ENCODE results near the gene SMOC1. TPM values are rescaled to one million over a fixed set of nuclear protein-coding genes. Genes with fewer than 3 reads are reported as not detected.

Gene SMOC1
- total and polyA plus RNA-seq, 9 of the 15 experiments (the other 6 are each of a cell fraction or from before 2014, with no cell fraction given): 0.04 TPM; not detected in 8

DNA sequence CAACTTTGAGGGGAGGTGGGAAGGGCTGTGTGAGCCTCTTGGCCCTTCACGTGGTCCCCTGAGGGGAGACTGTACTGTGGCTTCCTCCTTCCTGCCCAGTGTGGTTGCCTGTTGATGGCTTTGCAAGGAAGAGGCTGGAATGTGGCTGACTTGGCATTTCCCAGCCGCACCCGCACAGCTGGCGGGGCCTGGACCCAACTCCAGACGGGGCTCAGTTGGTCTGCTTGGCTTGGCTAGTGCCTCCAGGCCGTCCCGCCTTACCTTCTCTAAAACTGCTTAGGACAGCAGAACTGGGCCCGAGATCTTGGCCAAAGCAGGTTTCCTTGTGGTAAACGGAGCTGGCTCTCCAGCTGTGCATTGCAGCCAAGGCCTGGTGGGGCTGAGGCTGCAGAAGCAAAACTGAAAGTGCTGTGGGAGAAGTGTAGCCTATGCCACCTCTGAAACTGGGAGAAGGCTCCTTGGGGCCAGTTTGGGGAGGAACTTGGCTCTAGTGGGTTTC is 139.5 kb downstream of the SMOC1 start:
- ChIA-PET POLR2A (no interaction called here), CTCF (ENCODE audit: low intra/inter-chr PET ratio) (no interaction called here)
- Histone ChIP-seq H3K27ac (ENCODE audit: extremely low read depth, low read depth, low read length) (no peak overlapping the region), H3K79me2 (ENCODE audit: control insufficient read depth, insufficient read depth, low read length) (no peaks in the 10 kb centered on the region), H2AFZ (ENCODE audit: low read depth, low read length) (no peak overlapping the region), H3K9me1 (ENCODE audit: control insufficient read depth, insufficient read depth, low read length) (no peaks in the 10 kb centered on the region), H3K36me3 (ENCODE audit: control insufficient read depth, insufficient read depth, low read length) (no peaks in the 10 kb centered on the region), H3K4me2 (ENCODE audit: insufficient read depth, low read length) (no peak overlapping the region), H3K4me3 (no peak overlapping the region), H3K27me3 (ENCODE audit: control insufficient read depth in 2 of 2, insufficient read depth in 2 of 2, low read length in 2 of 2) (peaks cover 0 to 11% of the 10 kb centered on the region in 2 experiments; a peak in 2 of 5 replicates), H3K9me3 (replicated peaks; ENCODE audit: control insufficient read depth, insufficient read depth, low read depth, low read length) (no peaks in the 10 kb centered on the region), H3K4me1 (replicated peaks in 1 of 2; ENCODE audit: control insufficient read depth in 2 of 2, insufficient read depth in 2 of 2, low read length in 2 of 2) (no peaks in the 10 kb centered on the region), H4K20me1 (replicated peaks; ENCODE audit: control insufficient read depth, insufficient read depth, low read length) (no peaks in the 10 kb centered on the region), H3K9ac (ENCODE audit: insufficient read depth in 1 of 2, low read depth in 2 of 2, low read length in 2 of 2) (no peak overlapping the region)
- ATAC-seq (no peak), DNase-seq (ENCODE audit: extremely low read depth in 1 of 4, low spot score in 3 of 4) (no peak), FAIRE-seq (no peak)
- no TSS peak for BruUV-seq (replicated peaks)
- WGBS (ENCODE audit: insufficient coverage, low coverage, missing lambda C conversion rate): 0% methylated on average over 6 of the region's 9 CpGs
- intact Hi-C loops (cut with micrococcal nuclease): no loop called here
- TF ChIP-seq, protein P1, sequence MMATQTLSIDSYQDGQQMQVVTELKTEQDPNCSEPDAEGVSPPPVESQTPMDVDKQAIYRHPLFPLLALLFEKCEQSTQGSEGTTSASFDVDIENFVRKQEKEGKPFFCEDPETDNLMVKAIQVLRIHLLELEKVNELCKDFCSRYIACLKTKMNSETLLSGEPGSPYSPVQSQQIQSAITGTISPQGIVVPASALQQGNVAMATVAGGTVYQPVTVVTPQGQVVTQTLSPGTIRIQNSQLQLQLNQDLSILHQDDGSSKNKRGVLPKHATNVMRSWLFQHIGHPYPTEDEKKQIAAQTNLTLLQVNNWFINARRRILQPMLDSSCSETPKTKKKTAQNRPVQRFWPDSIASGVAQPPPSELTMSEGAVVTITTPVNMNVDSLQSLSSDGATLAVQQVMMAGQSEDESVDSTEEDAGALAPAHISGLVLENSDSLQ (IDR thresholded peaks at IDR 0.05): no peak
- TF ChIP-seq, protein P2, sequence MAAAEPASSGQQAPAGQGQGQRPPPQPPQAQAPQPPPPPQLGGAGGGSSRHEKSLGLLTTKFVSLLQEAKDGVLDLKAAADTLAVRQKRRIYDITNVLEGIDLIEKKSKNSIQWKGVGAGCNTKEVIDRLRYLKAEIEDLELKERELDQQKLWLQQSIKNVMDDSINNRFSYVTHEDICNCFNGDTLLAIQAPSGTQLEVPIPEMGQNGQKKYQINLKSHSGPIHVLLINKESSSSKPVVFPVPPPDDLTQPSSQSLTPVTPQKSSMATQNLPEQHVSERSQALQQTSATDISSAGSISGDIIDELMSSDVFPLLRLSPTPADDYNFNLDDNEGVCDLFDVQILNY (CRISPR knock-in tag; IDR thresholded peaks at IDR 0.05): no peak
- TF ChIP-seq RNF2 (IDR thresholded peaks at IDR 0.05) (no peak), FOXK2 (conservative IDR thresholded peaks at IDR 0.05 in 1 of 2, IDR thresholded peaks at IDR 0.05 in 1 of 2; ENCODE audit: low read depth in 2 of 2) (no peak), ELF1 (tag; IDR thresholded peaks at IDR 0.05) (no peak), ZNF24 (IDR thresholded peaks at IDR 0.05) (no peak), SMAD3 (CRISPR knock-in tag; conservative IDR thresholded peaks at IDR 0.05) (no peak), CBX5 (IDR thresholded peaks at IDR 0.05; ENCODE audit: borderline replicate concordance, low read depth) (no peak)
- TF ChIP-seq, protein P3, sequence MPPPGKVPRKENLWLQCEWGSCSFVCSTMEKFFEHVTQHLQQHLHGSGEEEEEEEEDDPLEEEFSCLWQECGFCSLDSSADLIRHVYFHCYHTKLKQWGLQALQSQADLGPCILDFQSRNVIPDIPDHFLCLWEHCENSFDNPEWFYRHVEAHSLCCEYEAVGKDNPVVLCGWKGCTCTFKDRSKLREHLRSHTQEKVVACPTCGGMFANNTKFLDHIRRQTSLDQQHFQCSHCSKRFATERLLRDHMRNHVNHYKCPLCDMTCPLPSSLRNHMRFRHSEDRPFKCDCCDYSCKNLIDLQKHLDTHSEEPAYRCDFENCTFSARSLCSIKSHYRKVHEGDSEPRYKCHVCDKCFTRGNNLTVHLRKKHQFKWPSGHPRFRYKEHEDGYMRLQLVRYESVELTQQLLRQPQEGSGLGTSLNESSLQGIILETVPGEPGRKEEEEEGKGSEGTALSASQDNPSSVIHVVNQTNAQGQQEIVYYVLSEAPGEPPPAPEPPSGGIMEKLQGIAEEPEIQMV (tag; conservative IDR thresholded peaks at IDR 0.05; ENCODE audit: low read depth): no peak
- in situ Hi-C loops (cut with MboI): no loop called here
